H54 (cell line): Measurements from ENCODE around the gene ATG5.
"Not testable (repeated sequence)": the region's sequence is repeated elsewhere in the genome, so short reads cannot be mapped to it uniquely, and the experiment has no call there.

Experiments
- DNase-seq: peaks from one replicate; pipeline ENCODE4 v3.0.0; 2011; ENCODE audit warnings: low spot score, mixed read lengths; ENCODE audit not compliant: insufficient read length
- FAIRE-seq: peaks from 3 replicates; lab custom pipeline; 2011; peaks lifted over from hg19 to GRCh38; lab: Jason Lieb, UNC
- POLR2A ChIP-seq: IDR thresholded peaks from 2 replicates; pipeline ENCODE4 v1.6.1; 2011; ENCODE audit warnings: low read depth, mild to moderate bottlenecking, low read length

Gene ATG5

GRCh38 chr6:106243261-106243660 lies 82.3 kb downstream of the ATG5 start:
- FAIRE-seq (no peak), DNase-seq (no peak)
- no peak for TF ChIP-seq POLR2A

- FAIRE-seq = no peak
- no peak for TF ChIP-seq POLR2A
- no peak for DNase-seq
These were observed 84.1 kb downstream of the ATG5 start for GRCh38 chr6:106241498-106241897.

- FAIRE-seq (no peak), DNase-seq (no peak)
- TF ChIP-seq POLR2A = no peak
These were observed 88.3 kb downstream of the ATG5 start for GRCh38 chr6:106237286-106237685.

GRCh38 chr6:106229876-106230445 lies 95.6 kb downstream of the ATG5 start:
- not testable (repeated sequence) for DNase-seq, FAIRE-seq

GRCh38 chr6:106227612-106228507 lies 97.7 kb downstream of the ATG5 start:
- DNase-seq = no peak
- TF ChIP-seq POLR2A = no peak
- no peak for FAIRE-seq

- DNase-seq (no peak), FAIRE-seq (no peak)
- no peak for TF ChIP-seq POLR2A
These were observed 98.9 kb downstream of the ATG5 start for GRCh38 chr6:106226676-106227075.

- TF ChIP-seq POLR2A = no peak
- FAIRE-seq = no peak
These were observed 100.0 kb downstream of the ATG5 start for GRCh38 chr6:106225581-106225980.

GRCh38 chr6:106223300-106223930 lies 102.1 kb downstream of the ATG5 start:
- DNase-seq = peak; percentile 0
- TF ChIP-seq POLR2A = no peak
- no peak for FAIRE-seq

More at GRCh38 chr6:106225581-106225980, 100.0 kb downstream of the ATG5 start:
- no peak for DNase-seq

- no peak for DNase-seq
- FAIRE-seq = no peak
- no peak for TF ChIP-seq POLR2A
These were observed 105.1 kb downstream of the ATG5 start for GRCh38 chr6:106220485-106220884.

- DNase-seq (no peak), FAIRE-seq (no peak)
- no peak for TF ChIP-seq POLR2A
These were observed 109.0 kb downstream of the ATG5 start for GRCh38 chr6:106216527-106216926.

GRCh38 chr6:106215608-106216007 lies 110.0 kb downstream of the ATG5 start:
- FAIRE-seq (no peak), DNase-seq (no peak)
- no peak for TF ChIP-seq POLR2A

- DNase-seq (no peak), FAIRE-seq (no peak)
- TF ChIP-seq POLR2A = no peak
These were observed 111.0 kb downstream of the ATG5 start for GRCh38 chr6:106214531-106214930.

GRCh38 chr6:106213660-106214289 lies 111.8 kb downstream of the ATG5 start:
- TF ChIP-seq POLR2A = no peak
- no peak for DNase-seq
- no peak for FAIRE-seq

- no peak for TF ChIP-seq POLR2A
- FAIRE-seq = no peak
- no peak for DNase-seq
These were observed 113.0 kb downstream of the ATG5 start for GRCh38 chr6:106212576-106212975.

GRCh38 chr6:106206905-106207304 lies 118.7 kb downstream of the ATG5 start:
- DNase-seq = no peak
- FAIRE-seq = no peak
- TF ChIP-seq POLR2A = no peak
